ENCODE measurements around the gene C4B.
"Not testable (repeated sequence)": the region's sequence is repeated elsewhere in the genome, so short reads cannot be mapped to it uniquely, and the experiment has no call there.

C4B gene

DNA sequence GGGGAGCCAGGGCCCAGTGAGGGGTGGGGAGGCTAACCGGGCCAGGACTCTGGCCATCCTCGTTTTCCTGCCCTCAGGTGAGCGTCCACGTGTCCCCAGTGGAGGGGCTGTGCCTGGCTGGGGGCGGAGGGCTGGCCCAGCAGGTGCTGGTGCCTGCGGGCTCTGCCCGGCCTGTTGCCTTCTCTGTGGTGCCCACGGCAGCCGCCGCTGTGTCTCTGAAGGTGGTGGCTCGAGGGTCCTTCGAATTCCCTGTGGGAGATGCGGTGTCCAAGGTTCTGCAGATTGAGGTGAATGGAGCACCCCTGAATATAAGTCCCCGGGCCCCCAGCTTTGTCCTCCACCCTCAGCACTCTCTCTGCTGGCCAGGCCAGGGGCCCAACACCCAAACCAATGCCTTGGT is 20.2 kb upstream of the C4B start:
- not testable (repeated sequence) for H3K27me3 ChIP-seq (ENCODE audit: insufficient read depth, low read length, poor library complexity); H3K79me2 ChIP-seq (ENCODE audit: insufficient read depth, low read length); ATAC-seq (ENCODE audit: insufficient read depth, low read depth); H3K4me1 ChIP-seq (ENCODE audit: insufficient read depth, low read length); H3K9me3 ChIP-seq (ENCODE audit: insufficient read depth, low read length, severe bottlenecking); H3K4me2 ChIP-seq (ENCODE audit: insufficient read depth, low read length); H3K4me3 ChIP-seq (ENCODE audit: low read depth in 1 of 2, low read length in 2 of 2); DNase-seq; H3K27ac ChIP-seq (ENCODE audit: low read length); H3K36me3 ChIP-seq (ENCODE audit: insufficient read depth, low read length); H2AFZ ChIP-seq (ENCODE audit: low read depth, low read length); H4K20me1 ChIP-seq (ENCODE audit: insufficient read depth, low read length); H3K9ac ChIP-seq (ENCODE audit: low read depth, low read length)

DNA sequence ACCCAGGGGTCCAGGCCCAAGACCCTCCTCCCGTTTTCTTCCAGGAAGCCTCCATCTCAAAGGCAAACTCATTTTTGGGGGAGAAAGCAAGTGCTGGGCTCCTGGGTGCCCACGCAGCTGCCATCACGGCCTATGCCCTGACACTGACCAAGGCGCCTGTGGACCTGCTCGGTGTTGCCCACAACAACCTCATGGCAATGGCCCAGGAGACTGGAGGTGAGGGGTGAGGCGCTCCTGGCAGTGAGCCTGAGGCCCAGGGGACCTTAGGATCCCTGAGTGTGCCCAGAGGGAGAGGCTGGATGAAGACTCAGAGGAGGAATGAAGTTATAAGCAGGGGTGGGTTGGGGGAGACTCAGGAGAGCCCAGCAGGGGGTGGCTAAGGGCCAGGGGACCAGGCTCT is 18.2 kb upstream of the C4B start:
- H2AFZ ChIP-seq (ENCODE audit: low read depth, low read length): not testable (repeated sequence)

DNA sequence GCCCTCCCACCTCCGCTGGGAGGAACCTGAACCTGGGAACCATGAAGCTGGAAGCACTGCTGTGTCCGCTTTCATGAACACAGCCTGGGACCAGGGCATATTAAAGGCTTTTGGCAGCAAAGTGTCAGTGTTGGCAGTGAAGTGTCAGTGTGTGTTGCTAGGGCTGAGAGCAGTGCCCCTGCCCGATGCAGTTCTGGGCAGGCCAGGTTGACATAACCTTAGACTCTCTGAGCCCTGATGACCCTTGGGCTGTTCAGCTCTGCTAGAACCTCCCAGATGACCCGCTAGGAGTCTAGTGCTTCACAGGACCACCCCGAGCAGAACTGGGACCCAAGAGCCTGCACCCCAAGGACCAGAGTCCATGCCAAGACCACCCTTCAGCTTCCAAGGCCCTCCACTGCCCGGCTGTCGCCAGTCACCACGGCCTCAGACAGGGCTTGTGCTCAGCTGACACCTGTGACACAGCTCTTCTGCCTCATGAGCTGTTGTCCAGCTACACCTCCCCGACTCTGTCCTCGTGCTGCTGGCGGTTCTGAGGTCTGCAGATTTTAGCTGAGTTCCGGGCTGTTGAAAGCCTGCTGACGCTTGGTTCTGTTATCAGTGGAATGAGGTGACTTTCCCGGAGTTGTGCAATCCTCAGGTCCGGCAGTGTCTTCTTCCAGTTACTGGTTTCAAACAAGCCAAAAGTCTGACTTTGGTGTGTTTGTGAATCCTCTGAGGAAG is 11.9 kb upstream of the C4B start:
- H3K9ac ChIP-seq (ENCODE audit: low read depth, low read length); H3K36me3 ChIP-seq (ENCODE audit: insufficient read depth, low read length); H4K20me1 ChIP-seq (ENCODE audit: insufficient read depth, low read length); H3K79me2 ChIP-seq (ENCODE audit: insufficient read depth, low read length); H2AFZ ChIP-seq (ENCODE audit: low read depth, low read length); ATAC-seq (ENCODE audit: insufficient read depth, low read depth); H3K4me3 ChIP-seq (ENCODE audit: low read depth in 1 of 2, low read length in 2 of 2); H3K4me1 ChIP-seq (ENCODE audit: insufficient read depth, low read length); DNase-seq; H3K27me3 ChIP-seq (ENCODE audit: insufficient read depth, low read length, poor library complexity); H3K9me3 ChIP-seq (ENCODE audit: insufficient read depth, low read length, severe bottlenecking); H3K4me2 ChIP-seq (ENCODE audit: insufficient read depth, low read length); H3K27ac ChIP-seq (ENCODE audit: low read length): not testable (repeated sequence)

More for the DNA sequence above, 18.2 kb upstream of the C4B start:
- H3K36me3 ChIP-seq (ENCODE audit: insufficient read depth, low read length); H3K9me3 ChIP-seq (ENCODE audit: insufficient read depth, low read length, severe bottlenecking); H3K4me1 ChIP-seq (ENCODE audit: insufficient read depth, low read length); H3K79me2 ChIP-seq (ENCODE audit: insufficient read depth, low read length); ATAC-seq (ENCODE audit: insufficient read depth, low read depth); H3K9ac ChIP-seq (ENCODE audit: low read depth, low read length); H3K4me2 ChIP-seq (ENCODE audit: insufficient read depth, low read length); DNase-seq; H3K4me3 ChIP-seq (ENCODE audit: low read depth in 1 of 2, low read length in 2 of 2); H3K27me3 ChIP-seq (ENCODE audit: insufficient read depth, low read length, poor library complexity); H4K20me1 ChIP-seq (ENCODE audit: insufficient read depth, low read length); H3K27ac ChIP-seq (ENCODE audit: low read length): not testable (repeated sequence)

DNA sequence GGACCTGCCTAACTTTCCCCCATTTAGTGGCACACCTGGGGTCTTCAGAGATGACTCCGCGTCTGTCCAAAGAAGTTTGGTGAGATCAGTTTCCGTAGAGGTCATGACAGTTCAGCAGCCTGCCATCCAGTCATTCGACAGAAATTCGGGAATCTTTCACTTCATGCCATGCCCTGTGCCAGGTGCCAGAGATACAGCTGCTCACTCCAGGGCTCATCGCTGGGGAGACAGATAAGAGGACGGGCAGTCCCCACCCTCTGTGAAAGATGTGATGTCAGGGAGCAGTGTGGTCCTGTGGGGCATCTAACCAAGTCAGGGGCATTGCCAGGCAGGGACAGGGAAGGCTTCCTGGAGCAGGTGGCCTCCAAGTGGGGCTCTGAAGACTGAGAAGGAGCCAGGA is 11.3 kb upstream of the C4B start:
- not testable (repeated sequence) for H3K9ac ChIP-seq (ENCODE audit: low read depth, low read length); H3K36me3 ChIP-seq (ENCODE audit: insufficient read depth, low read length); ATAC-seq (ENCODE audit: insufficient read depth, low read depth); H3K79me2 ChIP-seq (ENCODE audit: insufficient read depth, low read length); H3K9me3 ChIP-seq (ENCODE audit: insufficient read depth, low read length, severe bottlenecking); H3K4me2 ChIP-seq (ENCODE audit: insufficient read depth, low read length); H4K20me1 ChIP-seq (ENCODE audit: insufficient read depth, low read length); H3K27ac ChIP-seq (ENCODE audit: low read length); H2AFZ ChIP-seq (ENCODE audit: low read depth, low read length); H3K4me1 ChIP-seq (ENCODE audit: insufficient read depth, low read length); H3K27me3 ChIP-seq (ENCODE audit: insufficient read depth, low read length, poor library complexity); DNase-seq; H3K4me3 ChIP-seq (ENCODE audit: low read depth in 1 of 2, low read length in 2 of 2)

DNA sequence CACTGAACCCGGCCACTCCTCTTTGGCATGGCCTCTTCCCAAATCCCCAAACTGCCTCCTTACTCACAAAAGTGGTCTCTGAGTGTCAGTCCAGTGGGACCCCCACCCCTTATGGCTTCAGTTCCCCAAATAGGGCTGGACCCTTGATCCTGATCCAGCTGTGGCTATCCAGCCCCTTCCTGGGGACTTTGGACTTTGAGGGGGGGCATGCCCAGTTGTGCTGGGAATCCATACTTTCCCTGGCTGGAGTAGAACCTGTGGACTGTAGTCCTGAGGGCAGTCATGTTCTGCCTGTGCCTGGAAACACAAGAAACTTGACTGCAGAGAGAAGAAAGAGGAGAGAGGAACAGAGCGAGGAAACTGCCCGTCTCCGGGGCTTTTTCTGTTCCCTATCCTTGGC is 10.2 kb upstream of the C4B start:
- H3K9me3 ChIP-seq (ENCODE audit: insufficient read depth, low read length, severe bottlenecking); ATAC-seq (ENCODE audit: insufficient read depth, low read depth); H3K27me3 ChIP-seq (ENCODE audit: insufficient read depth, low read length, poor library complexity); H3K79me2 ChIP-seq (ENCODE audit: insufficient read depth, low read length); H3K4me1 ChIP-seq (ENCODE audit: insufficient read depth, low read length); H3K4me2 ChIP-seq (ENCODE audit: insufficient read depth, low read length); H3K4me3 ChIP-seq (ENCODE audit: low read depth in 1 of 2, low read length in 2 of 2); H3K36me3 ChIP-seq (ENCODE audit: insufficient read depth, low read length); H3K9ac ChIP-seq (ENCODE audit: low read depth, low read length); DNase-seq; H2AFZ ChIP-seq (ENCODE audit: low read depth, low read length); H3K27ac ChIP-seq (ENCODE audit: low read length); H4K20me1 ChIP-seq (ENCODE audit: insufficient read depth, low read length): not testable (repeated sequence)

DNA sequence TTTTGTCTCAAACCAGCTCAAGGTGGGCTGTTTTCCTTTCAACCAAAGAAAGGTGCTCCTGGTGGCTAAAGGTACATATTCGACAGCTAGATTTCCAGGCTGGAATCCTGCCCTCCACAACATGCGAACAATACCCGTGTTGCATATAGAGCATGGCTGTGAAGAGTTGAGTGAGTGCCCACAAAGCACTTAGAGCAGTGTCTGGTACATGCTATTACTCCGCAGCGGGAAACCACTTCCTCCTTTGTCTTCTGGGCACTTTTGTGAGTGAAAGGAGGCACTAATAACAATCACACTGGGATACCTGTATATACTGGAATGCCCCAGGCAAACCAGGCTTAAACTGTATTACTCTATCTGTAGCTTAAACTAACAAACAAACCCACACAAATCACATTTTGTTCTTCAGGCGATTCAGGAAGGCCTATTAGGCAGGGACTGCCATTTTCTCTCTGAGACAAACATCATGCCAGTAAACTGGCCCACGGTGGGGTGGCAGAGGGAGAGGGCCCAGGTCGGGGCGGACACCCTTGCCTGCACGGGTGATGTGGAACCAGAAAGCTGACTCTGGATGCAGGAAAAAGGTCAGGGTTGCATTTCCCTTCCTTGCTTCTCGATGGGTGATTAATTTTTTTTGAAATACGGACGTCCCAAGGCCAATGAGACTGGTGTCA is 9.6 kb upstream of the C4B start:
- H3K27me3 ChIP-seq (ENCODE audit: insufficient read depth, low read length, poor library complexity); H3K4me3 ChIP-seq (ENCODE audit: low read depth in 1 of 2, low read length in 2 of 2); H3K9me3 ChIP-seq (ENCODE audit: insufficient read depth, low read length, severe bottlenecking); H3K36me3 ChIP-seq (ENCODE audit: insufficient read depth, low read length); H3K4me1 ChIP-seq (ENCODE audit: insufficient read depth, low read length); H3K79me2 ChIP-seq (ENCODE audit: insufficient read depth, low read length); H3K4me2 ChIP-seq (ENCODE audit: insufficient read depth, low read length); DNase-seq; H3K9ac ChIP-seq (ENCODE audit: low read depth, low read length); H2AFZ ChIP-seq (ENCODE audit: low read depth, low read length); H4K20me1 ChIP-seq (ENCODE audit: insufficient read depth, low read length); H3K27ac ChIP-seq (ENCODE audit: low read length): not testable (repeated sequence)
- ATAC-seq (ENCODE audit: insufficient read depth, low read depth): peak; percentile 90

DNA sequence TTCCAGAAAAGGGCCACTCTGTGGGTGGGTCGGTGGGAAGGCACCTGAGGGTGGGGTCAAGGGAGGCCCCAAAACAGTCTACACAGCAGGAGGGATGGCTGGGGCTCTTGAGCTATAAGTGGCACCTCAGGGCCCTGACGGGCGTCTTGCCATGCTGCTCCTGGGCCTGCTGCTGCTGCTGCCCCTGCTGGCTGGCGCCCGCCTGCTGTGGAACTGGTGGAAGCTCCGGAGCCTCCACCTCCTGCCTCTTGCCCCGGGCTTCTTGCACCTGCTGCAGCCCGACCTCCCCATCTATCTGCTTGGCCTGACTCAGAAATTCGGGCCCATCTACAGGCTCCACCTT is 9.1 kb upstream of the C4B start:
- not testable (repeated sequence) for H3K27me3 ChIP-seq (ENCODE audit: insufficient read depth, low read length, poor library complexity)

DNA sequence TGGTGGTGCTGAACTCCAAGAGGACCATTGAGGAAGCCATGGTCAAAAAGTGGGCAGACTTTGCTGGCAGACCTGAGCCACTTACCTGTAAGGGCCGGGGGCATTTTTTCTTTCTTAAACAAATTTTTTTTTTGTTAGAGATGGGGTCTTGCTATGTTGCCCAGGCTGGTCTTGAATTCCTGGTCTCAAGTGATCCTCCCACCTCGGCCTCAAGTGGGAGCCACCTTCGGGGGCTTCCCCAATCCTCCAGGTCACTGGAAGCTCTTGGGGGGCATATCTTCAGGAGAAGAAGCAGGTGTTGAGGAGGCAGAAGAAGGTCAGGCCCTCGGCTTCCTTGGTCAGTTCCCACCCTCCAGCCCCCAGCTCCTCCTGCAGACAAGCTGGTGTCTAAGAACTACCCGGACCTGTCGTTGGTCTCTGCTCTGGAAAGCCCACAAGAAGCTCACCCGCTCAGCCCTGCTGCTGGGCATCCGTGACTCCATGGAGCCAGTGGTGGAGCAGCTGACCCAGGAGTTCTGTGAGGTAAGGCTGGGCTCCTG is 8.5 kb upstream of the C4B start:
- not testable (repeated sequence) for H3K4me3 ChIP-seq (ENCODE audit: low read depth in 1 of 2, low read length in 2 of 2); ATAC-seq (ENCODE audit: insufficient read depth, low read depth); H3K4me2 ChIP-seq (ENCODE audit: insufficient read depth, low read length); DNase-seq; H3K9me3 ChIP-seq (ENCODE audit: insufficient read depth, low read length, severe bottlenecking); H3K79me2 ChIP-seq (ENCODE audit: insufficient read depth, low read length); H4K20me1 ChIP-seq (ENCODE audit: insufficient read depth, low read length); H3K4me1 ChIP-seq (ENCODE audit: insufficient read depth, low read length); H2AFZ ChIP-seq (ENCODE audit: low read depth, low read length); H3K36me3 ChIP-seq (ENCODE audit: insufficient read depth, low read length); H3K27me3 ChIP-seq (ENCODE audit: insufficient read depth, low read length, poor library complexity); H3K27ac ChIP-seq (ENCODE audit: low read length); H3K9ac ChIP-seq (ENCODE audit: low read depth, low read length)

More for the DNA sequence above, 9.1 kb upstream of the C4B start:
- not testable (repeated sequence) for H3K36me3 ChIP-seq (ENCODE audit: insufficient read depth, low read length); H3K4me2 ChIP-seq (ENCODE audit: insufficient read depth, low read length); H2AFZ ChIP-seq (ENCODE audit: low read depth, low read length); ATAC-seq (ENCODE audit: insufficient read depth, low read depth); H3K27ac ChIP-seq (ENCODE audit: low read length); H3K4me3 ChIP-seq (ENCODE audit: low read depth in 1 of 2, low read length in 2 of 2); H3K9me3 ChIP-seq (ENCODE audit: insufficient read depth, low read length, severe bottlenecking); DNase-seq; H3K9ac ChIP-seq (ENCODE audit: low read depth, low read length); H3K79me2 ChIP-seq (ENCODE audit: insufficient read depth, low read length); H3K4me1 ChIP-seq (ENCODE audit: insufficient read depth, low read length); H4K20me1 ChIP-seq (ENCODE audit: insufficient read depth, low read length)
